NCI-H2227 (cell line): ENCODE results near the gene FASTKD2.
"Not testable (repeated sequence)": the region's sequence is repeated elsewhere in the genome, so short reads cannot be mapped to it uniquely, and the experiment has no call there.

ENCODE experiments used
- DNase-seq: peaks from one replicate; lab custom pipeline; 2025; ENCODE audit not compliant: unreplicated experiment; lab: John Stamatoyannopoulos, UW

FASTKD2 gene

DNA sequence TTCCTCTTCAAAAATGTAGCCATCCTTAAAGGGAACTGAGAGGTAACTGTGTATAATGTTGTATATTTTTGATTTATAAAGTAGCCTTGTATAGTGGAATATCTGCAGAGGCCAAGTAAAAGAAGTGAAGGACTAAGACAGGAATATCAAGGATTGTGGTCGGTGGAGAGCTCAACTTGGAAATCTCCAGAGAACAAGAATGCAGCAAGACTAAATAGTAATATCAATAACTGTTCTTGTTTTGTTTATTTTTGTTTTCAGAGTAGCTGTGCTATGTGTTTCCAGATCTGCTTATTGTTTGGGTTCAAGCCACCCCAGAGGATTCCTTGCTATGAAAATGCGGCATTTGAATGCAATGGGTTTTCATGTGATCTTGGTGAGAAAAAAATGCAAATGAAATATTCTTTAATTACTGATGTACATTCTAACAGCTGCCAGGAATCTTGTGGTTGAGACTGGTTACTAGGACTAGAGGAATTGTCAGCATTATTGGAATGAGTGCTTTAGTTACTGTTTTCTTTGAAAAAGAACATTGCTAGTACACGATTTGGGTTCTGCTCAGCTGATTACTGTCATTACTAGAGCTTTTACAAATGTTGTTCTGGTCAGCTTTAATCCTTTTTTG is 25.0 kb downstream of the FASTKD2 start:
- DNase-seq: no peak

DNA sequence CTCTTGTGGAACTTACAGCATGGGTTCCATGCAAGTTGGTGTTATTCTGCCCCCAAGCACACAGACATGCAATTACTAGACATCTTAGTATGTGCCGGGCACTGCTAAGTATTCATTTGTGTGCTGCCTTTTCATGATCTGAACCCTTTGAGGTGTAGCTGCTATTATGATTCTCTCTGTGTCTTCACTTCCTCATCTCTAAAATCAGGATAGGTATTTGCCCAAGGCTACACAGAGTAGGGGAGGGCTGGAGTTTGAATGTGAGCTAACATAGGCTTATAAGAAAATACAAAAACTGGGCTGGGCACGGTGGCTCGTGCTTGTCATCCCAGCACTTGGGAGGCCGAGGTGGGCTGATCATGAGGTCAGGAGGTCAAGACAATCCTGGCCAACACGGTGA is 27.2 kb downstream of the FASTKD2 start:
- DNase-seq: no peak

DNA sequence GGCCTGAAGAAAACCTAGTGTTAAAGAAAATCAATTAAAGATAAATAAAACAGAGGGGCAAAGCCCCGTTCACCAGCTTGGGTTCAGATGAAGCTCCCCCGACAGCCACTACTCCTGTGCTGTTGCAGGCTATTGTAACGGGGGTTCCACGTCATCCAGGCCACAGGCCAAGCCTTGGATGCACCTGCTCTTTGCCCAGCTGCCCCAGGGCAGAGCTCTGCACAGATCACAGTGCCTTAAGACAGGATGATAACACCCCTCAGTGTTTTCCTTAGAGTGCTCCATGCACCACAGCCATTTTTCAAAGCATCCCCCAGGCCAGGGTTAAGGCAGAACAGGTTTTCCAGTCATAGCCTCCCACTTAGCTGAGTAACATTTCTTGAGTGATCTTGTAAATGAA is 32.0 kb downstream of the FASTKD2 start:
- DNase-seq: no peak

- no peak for DNase-seq
Observed at GRCh38 chr2:206798000-206798399, 32.6 kb downstream of the FASTKD2 start.

- no peak for DNase-seq
Observed at GRCh38 chr2:206799083-206799482, 33.7 kb downstream of the FASTKD2 start.

DNA sequence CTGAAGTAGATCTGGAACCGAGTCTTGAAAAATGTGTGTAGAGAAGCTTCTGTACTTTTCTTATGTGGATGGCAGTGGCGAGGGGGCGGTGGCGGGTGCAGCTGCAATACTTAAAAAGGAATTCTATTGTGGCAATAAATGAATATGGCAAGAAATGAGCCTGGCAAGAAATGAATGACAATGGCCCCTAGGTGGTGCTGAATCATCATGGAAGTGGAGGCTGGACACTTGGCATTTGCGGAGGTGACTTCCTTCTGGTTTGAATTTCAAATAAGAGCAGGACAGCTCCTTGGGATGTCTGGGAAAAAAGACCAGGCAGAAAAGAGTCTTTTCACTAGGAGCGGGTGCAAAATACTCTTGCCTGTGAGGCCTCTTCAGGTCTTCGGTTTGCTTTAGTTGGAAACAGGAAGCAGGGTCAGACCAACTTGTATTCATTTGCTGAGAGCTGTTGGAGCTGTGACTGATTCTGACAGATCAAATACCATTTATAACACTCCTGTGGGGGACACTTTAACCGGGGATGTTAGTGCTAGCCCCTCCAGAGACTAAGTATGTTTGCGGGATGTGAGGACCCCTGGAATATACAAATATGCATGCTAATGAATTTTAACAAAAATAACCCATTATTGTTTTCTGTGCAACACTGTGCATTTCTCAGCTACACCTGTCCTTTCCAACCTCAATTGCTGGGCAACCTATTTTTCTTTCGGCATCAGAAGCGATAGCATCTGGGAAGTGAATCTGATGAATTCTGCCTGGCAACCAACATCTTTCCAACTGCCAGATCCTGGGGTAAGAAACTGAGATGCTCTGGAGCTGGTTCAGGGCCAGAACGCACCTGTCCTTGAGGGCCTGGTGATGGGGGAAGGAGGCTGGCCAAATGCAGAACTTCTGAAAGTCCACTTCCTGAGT is 35.4 kb downstream of the FASTKD2 start:
- peak; percentile 92 for DNase-seq

DNA sequence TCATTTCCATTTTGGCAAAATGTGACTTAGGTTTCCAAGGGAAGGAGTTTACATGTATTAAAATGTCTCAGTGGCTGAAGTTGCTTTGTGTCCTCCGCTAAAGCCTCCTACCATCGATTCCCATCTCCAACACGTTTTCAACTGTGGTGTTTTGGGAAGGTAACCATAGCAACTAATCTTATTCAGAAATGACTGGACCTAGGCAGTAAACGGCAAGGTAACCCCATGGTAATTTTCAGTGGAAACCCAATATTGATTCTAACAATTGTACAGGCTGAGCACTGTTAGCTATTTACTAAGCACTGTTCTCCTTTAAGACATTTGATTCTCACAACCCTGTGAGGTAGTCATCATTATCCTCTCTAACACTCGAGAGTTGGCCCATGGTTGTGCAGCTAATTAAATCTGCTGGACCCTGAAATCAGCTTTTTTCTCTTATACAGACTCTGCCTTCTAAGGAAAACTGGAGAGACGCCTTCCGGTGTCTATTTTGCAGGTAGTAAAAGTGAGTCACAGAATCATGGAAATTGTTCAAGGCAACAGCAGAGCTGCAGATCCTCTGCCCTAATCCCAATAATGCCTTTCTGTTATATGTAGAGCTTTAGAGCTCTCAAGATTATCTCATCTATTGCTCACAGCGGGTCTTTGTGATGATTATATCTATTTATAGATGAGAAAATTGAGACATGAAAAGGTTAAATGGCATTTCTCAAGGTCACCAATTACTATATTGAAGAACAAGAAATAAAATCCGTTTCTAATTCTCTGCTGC is 36.2 kb downstream of the FASTKD2 start:
- peak; percentile 67 for DNase-seq

DNA sequence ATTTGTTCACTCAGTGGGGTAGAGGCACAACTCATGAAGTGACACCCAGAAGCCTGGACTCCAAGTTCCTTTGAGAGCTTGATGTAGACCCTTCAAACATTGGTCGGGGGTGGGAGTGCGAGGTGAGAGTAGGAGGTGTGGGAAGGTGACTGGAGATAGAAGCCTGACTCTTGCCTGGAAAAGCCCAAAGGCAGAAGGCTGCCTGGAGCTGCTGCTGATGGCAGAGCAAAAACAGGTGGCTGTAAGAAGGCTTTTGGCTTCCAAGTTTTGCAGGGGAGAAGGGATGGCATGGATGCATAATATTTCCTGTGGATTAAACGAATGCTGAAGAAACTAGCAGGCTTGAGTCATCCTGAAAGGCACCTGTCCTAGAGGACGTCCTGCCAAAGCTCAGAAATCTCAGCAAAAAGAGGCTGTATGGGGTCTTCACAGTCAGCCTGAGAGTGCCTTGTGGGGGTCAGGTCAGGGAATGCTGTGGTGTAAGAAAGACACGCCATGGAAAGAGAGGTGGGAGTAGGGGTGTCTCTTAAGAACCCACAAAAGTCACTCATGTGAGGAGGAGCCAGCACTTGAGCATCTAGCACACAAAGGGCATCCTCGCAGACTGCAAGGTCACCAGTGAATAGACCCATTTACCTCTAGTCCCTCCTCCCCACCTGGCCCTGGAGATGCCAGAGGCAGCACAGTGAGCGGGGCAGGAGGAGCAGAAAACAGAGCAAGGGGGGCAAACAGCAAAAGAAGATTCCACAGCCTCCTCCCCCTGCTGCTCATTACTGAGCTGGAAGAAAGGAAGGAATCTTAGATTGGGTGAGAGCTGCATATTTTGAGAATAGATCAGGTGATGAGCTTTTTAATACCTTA is 37.5 kb downstream of the FASTKD2 start:
- DNase-seq: peak; percentile 25

- no peak for DNase-seq
Observed at GRCh38 chr2:206804326-206804725, 38.9 kb downstream of the FASTKD2 start.

DNA sequence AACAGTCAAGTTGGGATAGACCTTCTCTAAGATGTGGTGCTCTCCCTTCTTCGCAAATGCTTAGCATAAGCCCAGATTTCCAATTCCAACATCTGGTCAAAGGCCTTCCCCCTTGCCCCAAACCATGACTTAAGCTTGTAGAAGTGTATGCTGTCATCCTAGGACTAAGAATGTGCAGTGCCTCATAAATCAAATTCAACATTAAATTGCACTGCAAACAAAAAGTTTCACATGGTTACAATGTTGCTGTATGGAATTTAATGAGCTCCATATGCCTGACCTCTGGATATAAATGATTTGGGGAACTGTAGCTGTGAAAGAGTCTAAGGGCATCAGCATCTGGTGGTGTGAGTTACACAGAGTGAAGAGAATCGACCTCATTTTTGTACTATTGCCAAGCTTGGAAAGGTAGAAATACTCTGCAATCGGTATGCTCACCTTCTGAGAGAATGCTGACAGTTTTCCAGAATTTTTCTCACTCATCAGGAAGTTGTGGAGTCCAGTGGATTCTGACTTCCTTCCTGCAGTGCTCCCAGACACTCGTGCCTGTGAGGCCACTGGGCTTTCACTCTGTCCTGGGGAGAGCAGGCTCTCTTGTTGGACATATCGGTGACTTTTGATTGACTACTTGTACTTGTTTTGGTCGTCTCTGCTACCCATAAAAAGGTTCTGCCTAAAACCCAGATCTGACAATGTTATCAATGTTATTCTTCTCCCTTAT is 40.6 kb downstream of the FASTKD2 start:
- no peak for DNase-seq

- DNase-seq: not testable (repeated sequence)
Observed at GRCh38 chr2:206807624-206808023, 42.2 kb downstream of the FASTKD2 start.

DNA sequence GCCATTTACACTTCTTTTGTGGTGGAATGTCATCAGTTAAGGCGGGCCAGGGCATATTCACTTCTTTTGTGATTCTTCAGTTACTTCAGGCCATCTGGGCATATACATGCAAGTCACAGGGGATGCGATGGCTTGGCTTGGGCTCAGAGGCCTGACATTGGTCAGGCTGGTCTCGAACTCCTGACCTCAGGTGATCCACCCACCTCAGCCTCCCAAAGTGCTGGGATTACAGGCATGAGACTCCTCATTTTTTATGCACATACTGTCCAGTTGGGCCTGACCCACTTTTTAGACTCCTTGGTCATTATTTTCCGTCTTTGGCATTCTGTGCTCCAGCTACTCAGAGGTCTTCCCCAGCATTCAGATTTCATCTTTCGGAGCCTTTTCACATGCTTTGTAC is 47.1 kb downstream of the FASTKD2 start:
- DNase-seq: not testable (repeated sequence)

DNA sequence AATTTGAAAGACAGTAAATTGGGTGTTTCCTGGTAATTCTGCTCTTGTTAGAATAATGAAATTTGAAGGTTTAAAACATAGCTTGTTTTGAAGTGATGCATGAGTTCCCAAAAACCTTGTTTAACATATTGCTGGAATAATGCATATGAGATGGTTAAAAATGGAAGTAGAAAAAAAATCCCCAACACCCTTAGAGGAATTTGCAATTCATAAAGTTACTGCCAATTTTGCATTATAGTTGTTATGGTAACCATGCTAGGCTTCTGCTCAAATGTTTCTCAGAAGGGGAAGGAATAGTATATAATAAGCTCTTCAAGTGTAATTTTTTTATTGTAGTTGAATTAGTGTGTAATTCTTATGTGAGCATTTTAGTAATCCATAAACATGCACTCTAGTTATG is 49.1 kb downstream of the FASTKD2 start:
- no peak for DNase-seq

DNA sequence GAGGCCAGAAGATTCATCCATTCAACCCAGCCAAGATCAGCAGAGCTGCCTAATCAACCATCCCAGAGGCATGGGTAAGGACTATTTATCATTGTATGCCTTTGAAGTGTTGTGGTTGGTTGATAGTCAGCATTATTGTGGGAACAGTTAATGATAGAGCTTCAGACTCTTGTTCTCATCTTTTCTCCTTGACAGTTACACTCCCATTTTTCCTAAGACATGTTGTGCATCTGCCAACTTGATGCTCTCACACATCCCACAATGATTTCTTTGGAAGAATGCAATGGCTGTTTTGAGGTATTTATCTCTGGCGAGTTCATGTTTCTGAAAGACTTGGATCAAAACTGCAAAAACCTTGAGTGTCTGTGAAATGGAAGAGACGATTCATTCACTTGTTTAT is 55.4 kb downstream of the FASTKD2 start:
- DNase-seq: no peak

- peak; percentile 39 for DNase-seq
Observed at GRCh38 chr2:206823178-206823577, 57.8 kb downstream of the FASTKD2 start.

DNA sequence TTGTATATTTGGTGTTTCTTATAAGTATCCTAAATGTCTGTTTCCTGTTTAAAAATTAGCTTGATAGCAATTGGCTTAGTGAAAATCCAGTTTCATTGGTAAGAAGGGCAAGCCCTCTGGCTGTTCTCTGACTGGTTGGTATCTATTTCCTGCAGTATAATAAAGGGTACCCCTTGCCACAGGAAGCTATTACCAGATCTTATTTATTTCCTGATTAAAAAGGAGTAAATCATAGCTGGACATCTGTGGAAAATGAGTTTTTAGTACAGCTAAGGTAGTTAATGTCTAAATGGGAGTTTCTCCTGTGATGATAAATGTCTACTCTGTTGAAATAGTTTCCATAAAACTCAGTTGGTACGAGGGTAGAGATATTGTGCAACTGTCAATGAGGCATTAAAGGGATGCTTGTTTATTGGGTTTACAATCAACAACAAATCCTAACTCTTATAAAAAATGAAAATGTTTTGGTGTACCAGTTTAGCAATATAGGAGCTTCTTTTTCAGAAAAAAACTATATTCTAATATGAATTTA is 58.7 kb downstream of the FASTKD2 start:
- DNase-seq: no peak

DNA sequence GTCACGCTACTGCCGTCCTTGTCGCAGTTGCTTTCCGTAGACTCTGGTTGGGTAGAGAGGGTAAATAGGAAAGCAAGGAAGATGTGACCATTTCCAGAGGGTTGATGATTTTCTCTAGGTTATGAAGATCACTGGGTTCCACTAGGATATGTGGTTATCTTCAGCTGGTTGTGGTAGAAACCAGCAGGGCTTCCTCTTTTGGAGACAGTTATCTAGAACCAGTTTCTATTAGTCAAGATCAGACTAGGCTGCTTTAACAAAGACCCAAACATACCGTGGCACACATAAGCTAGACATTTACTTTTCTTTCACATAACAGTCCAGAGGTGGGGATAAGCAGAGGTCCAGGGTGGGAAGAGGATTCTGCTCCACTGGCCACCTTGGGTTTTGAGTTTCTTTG is 59.6 kb downstream of the FASTKD2 start:
- no peak for DNase-seq

- no peak for DNase-seq
Observed at GRCh38 chr2:206831442-206831995, 66.1 kb downstream of the FASTKD2 start.

DNA sequence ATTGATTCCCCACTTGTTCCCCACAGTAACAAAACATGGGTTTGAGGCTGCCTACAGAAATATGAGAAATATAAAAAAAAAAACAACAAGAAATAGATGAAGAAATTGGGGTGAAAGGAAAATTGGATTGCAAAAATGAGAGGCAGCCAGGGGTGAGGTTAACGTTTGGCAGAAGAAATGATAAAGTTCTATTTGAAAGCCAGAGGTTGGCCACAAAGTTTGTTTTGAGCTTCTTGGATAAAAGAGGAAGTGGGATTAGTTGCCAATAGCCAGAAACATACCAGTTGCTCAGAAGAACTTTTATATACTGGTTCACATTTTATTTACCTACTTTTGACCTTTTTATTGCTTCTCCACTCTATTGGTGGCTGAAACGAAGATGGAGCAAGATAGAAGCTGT is 67.5 kb downstream of the FASTKD2 start:
- DNase-seq: no peak

- DNase-seq: no peak
Observed at GRCh38 chr2:206833291-206833690, 67.9 kb downstream of the FASTKD2 start.
